GM19328 (cell line): Measurements from ENCODE around the gene GPR85.
A peak's percentile ranks its signal among the peaks of the same experiment; 100 is the strongest.
"Not testable (repeated sequence)": the region's sequence is repeated elsewhere in the genome, so short reads cannot be mapped to it uniquely, and the experiment has no call there.

Experiments used
- ATAC-seq: cut with Tn5 transposase; IDR thresholded peaks from one replicate; pipeline ENCODE4 v1.9.1; 2021; ENCODE audit warnings: mild to moderate bottlenecking, moderate library complexity; ENCODE audit not compliant: unreplicated experiment

The GPR85 gene

GRCh38 chr7:113086431-113086888 lies at the start of gene GPR85:
Gene GPR85 (minus strand): TSS chr7:113086827. CDS start chr7:113084721, 2,106 bp downstream.
- ATAC-seq: peak; percentile 80

DNA sequence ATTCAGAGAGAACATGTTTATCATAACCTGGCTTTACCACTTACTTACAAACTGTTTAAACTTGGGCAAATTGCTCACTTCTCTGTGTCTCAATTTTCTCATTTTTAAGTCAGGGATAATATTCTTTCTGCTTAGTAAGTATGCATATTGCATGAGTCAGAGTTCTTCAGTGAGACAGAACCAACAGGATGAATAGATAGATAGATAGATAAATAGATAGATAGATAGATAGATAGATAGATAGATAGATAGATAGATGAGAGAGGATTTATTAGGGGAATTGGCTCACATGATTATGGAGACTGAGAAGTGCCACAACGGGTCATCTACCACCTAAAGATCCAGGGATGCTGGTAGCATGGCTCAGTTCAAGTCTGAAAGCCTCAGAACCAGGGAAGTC lies 47.4 kb upstream of the GPR85 start:
- ATAC-seq: no peak

DNA sequence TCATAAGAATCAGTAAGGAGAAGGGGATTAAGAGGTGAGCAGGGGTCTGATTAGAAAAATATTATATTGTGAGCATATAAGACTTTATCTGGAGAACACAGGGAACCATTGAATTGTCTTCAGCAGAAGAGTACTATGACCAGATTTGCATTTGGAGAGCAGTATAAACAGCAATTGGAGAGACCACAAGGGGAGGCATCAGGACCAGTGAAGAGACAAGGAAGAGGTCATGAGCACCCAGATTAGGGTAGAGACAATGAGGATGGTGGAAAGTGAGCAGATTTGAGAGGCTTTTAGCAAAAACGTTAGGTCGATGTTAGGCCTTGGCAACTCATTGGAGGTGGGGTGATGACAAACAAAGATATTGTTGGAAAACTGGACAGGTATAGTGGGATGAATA lies 44.7 kb upstream of the GPR85 start:
- no peak for ATAC-seq

GRCh38 chr7:113128031-113128430 lies 41.4 kb upstream of the GPR85 start:
- no peak for ATAC-seq

DNA sequence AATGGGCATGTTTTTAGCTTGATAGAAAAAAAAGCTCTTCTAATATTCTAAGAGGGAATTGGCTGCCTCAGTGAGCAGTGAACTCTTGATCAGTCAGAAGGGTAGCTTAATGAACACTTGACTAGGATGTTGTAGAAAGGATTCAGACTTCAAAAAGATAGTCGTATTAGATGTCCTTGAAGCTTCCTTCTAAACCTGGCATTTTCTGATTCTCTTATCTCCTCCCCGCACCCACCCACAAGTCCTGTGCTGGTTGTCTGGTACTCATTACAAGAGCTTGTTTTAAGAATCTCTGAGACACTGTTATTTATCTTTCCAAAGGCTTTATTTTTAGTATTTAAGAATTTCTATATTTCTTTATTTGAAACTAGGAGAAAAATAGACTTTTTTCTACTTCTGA lies 39.1 kb upstream of the GPR85 start:
- no peak for ATAC-seq

DNA sequence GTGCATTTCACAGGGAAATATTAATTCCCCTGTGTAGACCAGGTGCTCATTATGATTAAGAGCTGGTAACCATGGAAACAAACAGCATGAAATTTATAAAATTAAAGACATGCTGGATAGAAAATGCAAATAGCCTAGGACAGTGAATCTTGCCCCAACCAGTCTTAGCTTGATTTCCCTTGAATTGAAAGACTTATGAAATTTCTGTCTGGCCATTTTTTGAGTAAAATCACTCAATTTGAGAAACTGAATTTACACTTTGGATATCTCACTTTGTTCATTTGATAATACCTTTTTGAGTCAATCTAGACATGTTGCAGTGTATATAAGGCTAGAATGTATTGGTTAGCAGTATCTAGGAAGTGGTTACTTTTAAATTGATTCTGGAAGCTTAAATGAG lies 36.1 kb upstream of the GPR85 start:
- ATAC-seq: no peak

DNA sequence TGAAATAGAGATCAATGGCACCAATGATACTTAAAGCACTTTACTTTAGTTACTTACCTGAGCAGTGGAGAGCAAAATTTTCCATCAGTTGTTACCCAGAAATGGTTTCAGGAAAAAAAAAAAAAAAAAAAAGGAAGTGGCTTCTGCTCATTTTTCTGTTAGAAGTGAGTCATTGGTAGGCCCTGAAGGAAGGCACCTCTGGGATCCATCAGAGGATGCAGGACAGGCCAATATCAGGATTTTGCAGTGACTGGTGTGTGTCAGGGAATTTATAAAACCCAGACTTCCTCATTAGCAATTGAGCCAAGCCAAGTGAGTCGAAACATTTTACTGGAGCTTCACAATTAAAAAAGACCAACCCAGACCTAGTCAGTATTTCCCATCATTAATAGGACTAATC lies 34.0 kb upstream of the GPR85 start:
- no peak for ATAC-seq

GRCh38 chr7:113119429-113119828 lies 32.8 kb upstream of the GPR85 start:
- ATAC-seq: no peak

DNA sequence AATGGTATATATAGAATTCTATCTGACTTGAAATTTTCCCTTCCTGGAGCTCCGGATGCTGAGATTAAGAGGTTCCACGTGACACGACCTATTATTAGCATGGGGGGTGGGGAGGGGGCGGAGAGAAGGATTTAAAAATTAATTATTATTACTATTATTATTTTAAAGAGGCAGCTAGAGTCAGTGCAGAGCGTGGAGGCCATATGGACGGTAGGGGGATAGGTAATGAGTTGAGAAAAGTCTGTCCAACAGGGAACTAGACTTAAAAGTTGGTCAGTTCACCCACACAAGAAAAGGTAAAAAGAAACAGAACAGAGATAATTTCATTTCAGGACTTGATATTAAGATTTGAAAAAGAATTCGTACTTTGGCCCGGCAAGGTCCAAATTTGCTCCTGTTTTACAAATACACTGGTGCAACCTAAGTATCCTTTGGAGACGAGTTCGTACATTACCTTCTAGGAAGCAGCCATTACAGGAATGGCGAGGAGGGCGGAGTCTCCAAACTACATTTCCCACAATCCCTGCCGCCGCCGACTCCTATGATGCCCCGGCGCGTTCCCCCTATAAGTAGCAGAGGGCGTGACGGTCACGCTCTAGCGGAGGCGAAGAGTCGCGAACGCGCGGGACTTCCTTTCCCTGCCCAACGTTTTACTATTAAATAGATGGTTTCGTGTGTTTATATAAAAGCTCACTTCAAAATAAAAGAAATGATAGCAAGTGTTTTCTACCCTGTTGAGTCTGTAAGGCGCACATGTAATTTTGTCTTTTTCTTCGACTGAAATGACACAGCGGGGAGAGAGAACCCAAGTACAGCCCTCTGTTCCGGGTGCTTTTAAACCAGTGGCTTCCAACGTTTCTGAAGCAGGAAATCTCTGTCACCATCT lies 31.7 kb upstream of the GPR85 start, which contains the start of gene SMIM30:
Gene SMIM30 (minus strand): TSS at position 481 of the 886 bp plus-strand sequence. CDS start 976 bp downstream, outside the sequence.
- ATAC-seq: peak; percentile 98

DNA sequence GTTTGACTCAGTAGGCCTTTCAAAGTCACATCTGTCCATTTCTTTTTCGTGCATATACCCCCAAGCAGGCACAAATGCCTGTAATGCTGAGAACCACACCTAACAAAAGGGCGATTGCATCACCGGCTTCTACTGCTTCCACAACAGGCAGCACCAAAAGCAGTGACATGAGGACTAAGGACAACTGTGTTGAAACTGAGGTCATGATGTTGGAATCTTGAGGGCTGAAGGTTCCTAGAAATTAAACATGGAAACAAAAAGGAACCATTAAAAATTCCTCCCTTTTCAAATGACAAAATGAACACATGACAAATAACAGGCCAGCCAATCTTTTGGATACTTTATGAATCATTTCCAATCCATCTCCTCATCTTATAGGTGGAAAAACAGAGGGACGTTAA lies 30.7 kb upstream of the GPR85 start:
- not testable (repeated sequence) for ATAC-seq

- ATAC-seq: peak; percentile 35
Observed at GRCh38 chr7:113113912-113114311, 27.3 kb upstream of the GPR85 start.

DNA sequence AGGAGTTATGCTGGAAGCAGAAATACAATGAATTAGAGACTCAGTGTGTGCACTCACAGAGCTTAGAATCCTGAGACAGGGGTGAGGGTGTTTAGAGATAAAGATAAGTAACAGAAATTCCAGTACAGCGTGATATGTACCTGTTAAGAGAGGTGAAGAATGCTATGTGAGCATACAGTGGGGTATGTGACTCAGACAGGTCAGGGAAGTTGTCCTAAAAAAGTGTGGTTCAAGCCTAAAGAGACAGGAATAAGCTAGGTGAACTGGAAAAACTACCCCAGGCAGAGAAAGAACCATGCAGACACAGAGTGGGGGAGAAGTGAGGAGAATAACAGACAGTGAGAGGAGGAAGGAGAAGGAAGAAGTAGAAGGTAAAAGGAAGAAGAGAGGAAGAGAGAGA lies 23.1 kb upstream of the GPR85 start:
- ATAC-seq: no peak

GRCh38 chr7:113100121-113100603 lies 13.5 kb upstream of the GPR85 start:
- no peak for ATAC-seq

GRCh38 chr7:113099284-113099919 lies 12.8 kb upstream of the GPR85 start:
- ATAC-seq: no peak

- no peak for ATAC-seq
Observed at GRCh38 chr7:113094517-113095249, 8.1 kb upstream of the GPR85 start.

DNA sequence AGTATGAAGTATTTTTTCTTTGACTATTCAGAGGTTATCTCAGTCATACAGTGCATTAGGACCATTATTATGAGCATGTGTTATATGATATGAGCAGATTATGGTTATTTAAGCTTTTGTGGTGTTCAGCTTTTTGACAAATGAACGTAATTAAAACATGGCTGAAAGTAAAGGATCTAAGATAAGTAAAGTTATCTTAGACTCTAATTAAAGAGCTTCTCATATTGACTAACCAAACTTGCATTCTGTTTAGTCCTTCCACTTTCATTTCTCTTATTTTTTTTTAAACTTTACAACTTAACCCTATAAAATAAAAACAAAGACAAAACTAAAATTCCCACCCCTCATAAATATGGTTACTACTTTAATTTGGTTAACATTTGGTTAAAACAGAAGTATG lies 6.9 kb upstream of the GPR85 start:
- no peak for ATAC-seq

- ATAC-seq: no peak
Observed at GRCh38 chr7:113092762-113093161, 6.1 kb upstream of the GPR85 start.

- no peak for ATAC-seq
Observed at GRCh38 chr7:113087071-113087998, 708 bp upstream of the GPR85 start.

DNA sequence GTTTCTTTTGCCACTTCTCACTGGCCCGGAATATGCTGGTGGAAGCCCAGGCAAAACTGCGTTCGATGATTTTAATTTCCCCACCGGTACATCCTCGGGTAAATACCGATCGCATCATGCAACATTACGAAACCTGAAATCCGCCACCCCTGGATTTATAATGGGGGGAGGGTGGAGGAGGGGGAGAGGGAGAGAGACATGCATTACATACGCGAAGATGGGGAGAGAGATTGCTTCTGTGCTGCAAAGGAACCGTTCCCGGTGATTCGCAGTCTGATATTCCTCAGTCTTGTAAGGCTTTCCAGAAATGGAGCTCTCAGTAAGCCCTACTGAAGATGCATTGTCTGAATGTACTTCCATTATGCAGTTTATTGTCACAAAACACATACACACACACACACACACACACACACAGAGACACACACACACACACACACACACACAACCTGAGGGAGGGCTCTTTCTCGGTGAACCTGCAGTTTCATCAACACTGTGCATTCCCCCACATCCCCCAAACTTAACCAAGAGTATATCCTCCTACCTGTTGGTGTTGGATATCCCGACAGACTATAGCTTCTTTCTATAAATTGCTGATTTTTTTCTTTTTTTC lies 741 bp downstream of the GPR85 start:
- ATAC-seq: no peak
